ENCODE measurements around the gene ABCG1.

ABCG1 gene

GRCh38 chr21:42311816-42312625, 93.1 kb downstream of the ABCG1 start:
- no peak for DNase-seq

GRCh38 chr21:42312626-42313104, 93.7 kb downstream of the ABCG1 start:
- DNase-seq, result peak; percentile 15

DNA sequence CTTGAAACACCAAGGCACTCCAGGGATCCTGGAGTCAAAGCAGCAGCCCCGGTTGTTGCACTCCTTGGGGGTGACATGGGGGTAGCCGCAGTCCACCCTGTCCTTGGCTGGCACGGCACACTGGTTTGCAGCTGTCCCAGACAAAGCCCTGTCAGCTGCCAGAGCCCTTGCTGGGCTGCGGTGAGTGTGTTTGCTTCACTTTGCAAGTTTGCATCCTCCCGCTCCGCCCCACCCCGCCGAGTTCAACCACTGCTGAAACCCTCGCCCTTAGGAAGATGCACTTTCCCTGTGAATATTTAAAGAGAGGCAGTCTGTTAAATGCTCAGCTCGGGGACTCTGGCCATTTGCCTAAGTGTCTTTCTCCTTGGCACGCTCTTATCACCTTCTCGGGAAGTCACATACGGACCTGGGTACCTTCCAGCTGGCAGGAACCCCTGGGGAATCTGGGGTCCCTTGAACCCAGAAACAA, 94.6 kb downstream of the ABCG1 start:
- peak; percentile 15 for DNase-seq

DNA sequence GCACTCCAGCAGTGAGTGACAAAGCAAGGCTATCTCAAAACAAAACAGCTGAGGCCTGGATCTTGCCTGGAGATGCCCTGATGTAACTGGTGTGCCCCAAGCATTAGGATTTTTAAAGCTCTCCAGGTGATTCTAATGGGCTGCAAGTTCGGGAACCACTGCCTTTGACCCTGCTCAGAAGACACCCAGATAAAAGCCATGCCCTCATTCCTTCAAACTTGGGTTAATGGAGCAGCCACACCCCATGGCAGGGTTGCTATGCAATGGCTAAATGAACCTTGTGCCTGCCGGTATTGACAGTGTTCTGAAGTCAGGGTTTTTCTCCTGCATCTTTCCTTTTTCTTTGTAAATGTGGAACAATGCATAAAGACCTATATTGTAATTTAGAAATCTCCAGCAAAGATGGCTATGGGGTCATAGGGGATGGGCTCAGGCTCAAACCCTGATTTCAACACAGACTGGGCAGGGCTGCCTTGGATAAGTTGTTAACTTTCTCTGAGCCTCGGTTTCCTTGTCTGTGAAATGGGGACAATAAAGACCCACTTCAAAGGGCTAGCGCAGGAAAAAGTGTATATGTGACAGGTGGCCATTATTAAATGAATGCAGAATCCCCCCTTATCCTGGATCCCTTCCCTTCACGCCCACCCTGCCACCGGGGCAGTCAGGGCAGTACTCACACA, 95.8 kb downstream of the ABCG1 start:
- no peak for DNase-seq

- DNase-seq, result peak; percentile 99
These were observed 96.5 kb downstream of the ABCG1 start, which contains the start of gene TFF3 for GRCh38 chr21:42315296-42315891. Gene TFF3 (minus strand): TSS chr21:42315409. CDS start chr21:42315374, 35 bp downstream.

DNA sequence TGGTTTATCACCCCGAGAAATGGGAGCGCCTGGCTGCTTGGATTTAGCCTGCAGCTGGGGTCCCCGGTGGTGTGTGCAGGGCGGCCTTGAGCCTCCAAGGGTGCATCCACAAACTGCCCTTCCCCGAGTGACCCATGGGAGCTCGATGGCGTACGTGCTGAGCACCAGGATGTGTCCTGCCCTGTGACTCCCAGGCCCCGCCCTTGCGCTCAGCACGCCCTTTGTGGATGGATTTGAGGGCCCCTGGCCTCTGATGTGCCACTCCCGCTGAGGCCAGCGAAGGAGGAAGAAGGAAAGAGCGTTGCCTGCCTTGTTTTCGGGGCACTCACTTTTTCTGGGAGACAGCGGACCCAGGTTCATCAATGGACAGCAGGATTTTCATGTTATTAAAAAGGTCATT, 98.0 kb downstream of the ABCG1 start:
- no peak for DNase-seq

DNA sequence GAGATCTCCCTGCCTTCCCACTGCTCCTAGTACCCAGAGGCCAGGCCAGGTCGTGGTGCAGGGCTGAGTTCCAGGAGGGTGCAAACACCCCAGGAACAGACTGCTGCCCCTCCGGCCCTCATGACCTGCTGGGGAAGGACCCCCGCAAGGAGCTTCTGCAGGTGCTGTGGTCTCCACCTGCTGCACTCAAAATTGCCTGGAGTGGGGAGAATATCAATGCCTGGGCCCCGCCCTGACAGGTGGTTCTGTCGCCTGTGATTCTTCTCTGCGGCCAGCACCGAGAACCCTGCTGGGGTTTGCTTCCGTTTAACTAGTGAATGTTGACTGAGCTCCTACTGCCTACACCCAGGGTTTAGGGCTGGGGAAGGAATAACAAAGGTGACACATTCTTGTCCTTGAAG, 98.4 kb downstream of the ABCG1 start:
- DNase-seq, result peak; percentile 76

DNA sequence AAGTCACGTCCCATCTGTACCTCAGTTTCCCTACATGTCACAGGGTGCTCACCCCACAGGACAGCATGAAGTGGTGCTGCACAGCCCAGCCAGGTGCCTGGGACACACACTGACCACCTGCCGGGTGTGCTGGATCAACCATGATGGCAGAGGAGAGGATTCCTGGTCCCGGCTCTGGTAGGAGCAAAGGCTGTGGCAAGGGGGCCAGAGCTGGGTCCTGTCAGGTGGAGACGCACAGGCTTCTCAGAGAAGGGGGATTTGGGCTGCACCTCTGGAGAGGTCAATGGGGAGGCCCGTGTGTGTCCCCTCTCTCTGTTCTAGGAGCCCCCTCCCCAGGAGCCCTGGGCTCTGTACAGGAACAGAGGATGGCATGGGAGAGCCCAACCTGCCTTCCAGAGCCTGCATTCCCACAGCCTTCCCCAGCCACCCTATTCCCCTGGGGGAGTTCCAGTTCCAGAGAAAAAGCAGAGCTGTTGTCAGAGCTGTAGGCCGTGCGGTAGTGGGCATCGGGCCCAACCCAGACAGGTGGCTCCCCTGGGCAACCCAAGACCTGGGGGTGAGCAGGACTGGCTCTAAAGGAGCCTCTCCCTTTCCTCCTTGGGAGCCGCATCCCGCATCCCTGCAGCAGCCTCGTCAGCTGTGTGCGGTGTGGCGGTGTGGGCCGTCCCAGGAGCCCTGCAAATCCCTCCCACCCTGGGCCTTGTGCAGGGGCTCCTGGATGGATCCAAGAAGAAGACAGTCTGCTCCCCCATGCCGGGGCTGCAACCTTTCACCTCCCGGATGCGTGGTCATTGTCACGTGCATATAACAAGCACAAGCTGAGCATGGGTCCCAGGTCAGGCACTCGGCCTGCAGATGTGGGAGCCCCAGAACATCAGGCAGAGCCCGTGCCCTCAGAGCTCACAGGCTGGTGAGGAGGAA, 99.1 kb downstream of the ABCG1 start:
- no peak for DNase-seq

DNA sequence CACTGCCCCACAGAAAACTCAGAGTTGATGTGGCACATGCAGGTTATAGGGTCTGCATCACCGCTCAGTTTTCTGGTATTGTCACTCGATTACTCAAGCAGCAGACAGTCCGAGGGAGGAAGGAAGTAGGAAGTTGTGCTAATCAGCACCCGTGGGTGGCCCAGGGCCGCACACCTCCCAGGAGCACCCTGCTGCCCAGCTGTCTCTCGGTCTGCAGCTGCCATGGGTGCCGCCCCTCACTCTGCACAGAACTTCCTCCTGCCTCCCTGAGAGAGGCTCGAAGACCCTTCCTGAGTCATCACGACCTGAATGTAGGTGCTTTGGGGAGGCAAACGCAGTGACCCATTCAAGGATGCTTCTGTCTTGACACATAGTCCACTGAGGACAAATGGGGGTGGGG, 100.4 kb downstream of the ABCG1 start:
- no peak for DNase-seq

- DNase-seq, result no peak
These were observed 101.1 kb downstream of the ABCG1 start for GRCh38 chr21:42319851-42320572.

DNA sequence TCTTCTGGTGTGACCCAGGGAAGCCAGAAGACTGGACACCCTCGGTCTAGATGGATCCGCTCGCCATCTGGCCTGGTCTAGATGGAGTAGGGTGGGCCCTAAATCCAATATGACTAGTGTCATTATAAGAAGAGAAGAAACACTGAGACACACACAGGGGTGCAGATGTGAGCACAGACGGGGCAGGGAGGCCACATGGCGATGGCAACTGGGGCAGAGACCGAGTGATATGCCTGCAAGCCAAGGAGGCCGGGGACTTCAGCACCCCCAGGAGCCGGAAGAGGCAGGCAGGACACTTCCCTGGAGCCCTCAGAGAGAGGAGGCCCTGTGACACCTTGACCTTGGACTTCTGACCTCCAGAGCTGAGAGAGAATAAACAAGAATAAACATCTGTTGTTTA, 101.9 kb downstream of the ABCG1 start:
- no peak for DNase-seq

GRCh38 chr21:42321231-42321630, 102.3 kb downstream of the ABCG1 start:
- DNase-seq, result no peak

GRCh38 chr21:42321845-42322244, 102.9 kb downstream of the ABCG1 start:
- no peak for DNase-seq

DNA sequence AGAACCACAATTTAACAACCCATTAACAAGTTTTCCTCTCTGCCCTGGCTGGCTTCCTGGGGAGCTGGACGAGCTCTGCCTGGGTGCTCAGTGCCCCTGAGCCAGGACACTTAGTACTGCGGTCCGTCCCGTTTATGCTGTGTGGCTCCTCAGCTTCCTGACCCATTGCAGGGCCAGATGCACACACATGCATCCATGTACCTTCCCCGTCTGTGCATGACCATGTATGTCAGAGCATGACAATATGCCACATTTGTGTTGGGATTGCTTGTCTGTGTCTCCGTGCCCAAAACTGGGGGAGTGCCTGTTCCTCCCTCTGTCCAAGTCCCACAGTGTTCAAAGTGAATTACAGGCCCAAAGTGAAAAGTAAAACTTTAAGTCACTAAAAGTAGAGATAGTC, 106.0 kb downstream of the ABCG1 start:
- no peak for DNase-seq

- no peak for DNase-seq
These were observed 111.7 kb downstream of the ABCG1 start for GRCh38 chr21:42330380-42331371.

DNA sequence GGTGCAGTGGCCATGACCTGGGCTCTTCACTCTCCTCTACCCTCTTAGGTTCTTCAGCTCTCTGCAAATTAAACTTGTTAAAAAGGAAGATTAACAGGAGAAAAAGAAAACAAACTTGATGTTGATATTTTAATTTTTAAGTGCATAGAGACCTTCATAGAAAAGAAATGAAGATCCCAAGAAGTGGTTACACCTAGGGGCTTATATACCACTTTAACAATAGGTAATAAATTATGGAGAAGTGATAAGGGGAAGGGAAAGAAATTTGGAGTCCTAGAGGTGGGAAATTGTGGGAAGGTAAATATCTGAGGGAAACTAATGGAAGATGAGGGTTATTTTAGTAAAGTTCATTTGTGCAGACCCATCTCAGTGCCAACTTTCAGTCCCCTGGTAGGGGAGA, 112.7 kb downstream of the ABCG1 start:
- DNase-seq, result no peak

- DNase-seq, result no peak
These were observed 113.8 kb downstream of the ABCG1 start for GRCh38 chr21:42332557-42333317.

- DNase-seq, result no peak
These were observed 117.1 kb downstream of the ABCG1 start for GRCh38 chr21:42336054-42336453.

- no peak for DNase-seq
These were observed 118.3 kb downstream of the ABCG1 start for GRCh38 chr21:42337276-42337675.
